Measurements from ENCODE around the gene KRTAP10-8.

- TF ChIP-seq CTCF (IDR thresholded peaks at IDR 0.05; ENCODE audit: low read length) (no peak), EZH2 (optimal IDR thresholded peaks at IDR 0.05; ENCODE audit: low read depth, low read length) (no peak), EZH2phosphoT487 (IDR thresholded peaks at IDR 0.05; ENCODE audit: low read length) (no peak)
Measured at GRCh38 chr21:44643741-44644310, 31.9 kb downstream of the KRTAP10-8 start.

Data from MM.1S (cell line).